Psoas muscle (tissue), 8 donors: ENCODE results near the gene NTHL1. TPM values are rescaled to one million over a fixed set of nuclear protein-coding genes. Genes with fewer than 3 reads are reported as not detected.
"Not testable (repeated sequence)": the region's sequence is repeated elsewhere in the genome, so short reads cannot be mapped to it uniquely, and the experiment has no call there.

Experiments
- ATAC-seq, 4 donors: fragments of 200-7000 bp; cut with Tn5 transposase; one replicate each; pipeline ENCODE4 v1.9.1; 2020; ENCODE audit warnings: moderate library complexity in 3 of 4, mild to moderate bottlenecking in 2 of 4
- DNase-seq, 2 donors: peaks; one replicate each; pipeline ENCODE4 v3.0.0-alpha.2; 2020
- H3K27ac ChIP-seq: fragments of 200-600 bp; one replicate; pipeline ENCODE4 v1.8.0; 2022
- H3K27me3 ChIP-seq, 3 donors: fragments of 200-600 bp in 1 of 3; one replicate each; pipeline versions ENCODE4 v1.6.1 to v1.8.0; 2013 to 2022; ENCODE audit warnings: low read length in 2 of 3, mild to moderate bottlenecking in 2 of 3, moderate library complexity in 1 of 3; ENCODE audit not compliant: insufficient read depth in 3 of 3
- H3K36me3 ChIP-seq, 2 donors: fragments of 200-600 bp in 1 of 2; one replicate each; pipeline versions ENCODE4 v1.6.1 to v1.8.0; 2013 to 2022; ENCODE audit warnings: low read depth in 1 of 2, mild to moderate bottlenecking in 1 of 2, moderate library complexity in 1 of 2; ENCODE audit not compliant: insufficient read depth in 1 of 2
- H3K4me1 ChIP-seq: fragments of 200-600 bp; one replicate; pipeline ENCODE4 v1.8.0; 2022
- H3K4me3 ChIP-seq: fragments of 200-600 bp; one replicate; pipeline ENCODE4 v1.8.0; 2022; ENCODE audit warnings: mild to moderate bottlenecking
- H3K9me3 ChIP-seq: fragments of 200-600 bp; one replicate; pipeline ENCODE4 v1.8.0; 2022
- CTCF ChIP-seq: fragments of 200-600 bp; IDR thresholded peaks from one replicate; pipeline ENCODE4 v1.8.0; 2022; ENCODE audit warnings: antibody characterized with exemption
- WGBS, 3 donors: extraction: QIAGEN DNeasy Blood & Tissue Kit; methylation state at CpG; one replicate each; pipeline versions ENCODE4 v1.1.6 to v1.1.7; 2013; 5-methylcytosine and 5-hydroxymethylcytosine counted together
- intact Hi-C, 2 donors: fragments of 100-400 bp; cut with DNase I; formaldehyde crosslinking; loops; one replicate each; pipeline versions ENCODE4 v1.11.0 to v1.14.2; 2022
- polyA plus RNA-seq, 3 donors: library from polyadenylated mRNA; stranded (reverse); fragments of 200-250 nt; gene quantifications; one replicate each; pipeline ENCODE4 v1.2.3, GENCODE V29; 2013
- total RNA-seq, 4 donors: library from RNA; stranded (reverse); fragmentation: NEBNext Ultra II Directional in 2 of 4; extraction: Animal tissue kit (Norgen Biotek cat#: 25700) in 2 of 4; gene quantifications; one replicate each; pipeline versions ENCODE4 v1.2.1 to v1.2.4, GENCODE V29; 2021 to 2023
- donor health status: healthy with polysubstance abuse.
- donor health status: DM: no; HTN: no; CAD: no; lungs with moderate emphysema.
- donor health status: Bipolar disorder and iron deficiency.
- donor health status: healthy.
- donor health status: DM: yes; HTN: yes; CAD: no.
- donor health status: DM: no; HTN: no; CAD: no.
- donor health status: DM: no; HTN: no; CAD: no.
- donor health status: DM: yes; HTN: yes; CAD: no.

The NTHL1 gene
- total and polyA plus RNA-seq, 7 donors, result 3.1 to 17.7 (median 8.0) TPM

- intact Hi-C loops, result no loop called here
- no peaks in the 10 kb centered on the region for H3K9me3 ChIP-seq
- peaks cover 0 to 7% of the 10 kb centered on the region in 2 donors for H3K36me3 ChIP-seq
- no peak for TF ChIP-seq CTCF
- 77 to 81% (median 79%) methylated on average over 44 to 47 of the region's 47 CpGs for WGBS, 3 donors
- H3K4me1 ChIP-seq, result peaks cover 18% of the 10 kb centered on the region
- DNase-seq (no peak), ATAC-seq (no peak)
- peak overlapping the region; percentile 53 for H3K4me3 ChIP-seq
- no peaks in the 10 kb centered on the region for H3K27me3 ChIP-seq
- H3K27ac ChIP-seq, result peak overlapping the region; percentile 64
These were observed 11.3 kb downstream of the NTHL1 start for GRCh38 chr16:2036200-2036966.

- H3K36me3 ChIP-seq, result peaks cover 0 to 7% of the 10 kb centered on the region in 2 donors
- peak overlapping the region; percentile 64 for H3K27ac ChIP-seq
- H3K9me3 ChIP-seq, result no peaks in the 10 kb centered on the region
- ATAC-seq (peak in 1 of 4 donors; percentile 5), DNase-seq (peak in 1 of 2 donors; percentile 76)
- intact Hi-C loops, result no loop called here
- peaks cover 12% of the 10 kb centered on the region for H3K4me1 ChIP-seq
- H3K4me3 ChIP-seq, result peak overlapping the region; percentile 53
- H3K27me3 ChIP-seq, result no peaks in the 10 kb centered on the region
- no peak for TF ChIP-seq CTCF
- WGBS, 3 donors, result 48 to 51% (median 50%) methylated on average over 30 to 34 of the region's 34 CpGs
These were observed 12.0 kb downstream of the NTHL1 start for GRCh38 chr16:2035431-2036199.

GRCh38 chr16:2034696-2035430, 12.8 kb downstream of the NTHL1 start:
- intact Hi-C loops, result no loop called here
- TF ChIP-seq CTCF, result no peak
- H3K36me3 ChIP-seq, result peaks cover 0 to 11% of the 10 kb centered on the region in 2 donors
- peak overlapping the region; percentile 53 for H3K4me3 ChIP-seq
- H3K4me1 ChIP-seq, result peaks cover 6% of the 10 kb centered on the region
- ATAC-seq (no peak), DNase-seq (no peak)
- H3K27me3 ChIP-seq, result no peaks in the 10 kb centered on the region
- no peaks in the 10 kb centered on the region for H3K9me3 ChIP-seq
- H3K27ac ChIP-seq, result peak overlapping the region; percentile 64
- 59 to 76% (median 71%) methylated on average over 13 to 16 of the region's 17 CpGs for WGBS, 3 donors

- WGBS, 3 donors, result 62 to 70% (median 67%) methylated on average over 12 to 16 of the region's 32 CpGs
- intact Hi-C loops, H3K9me3 ChIP-seq, ATAC-seq, DNase-seq, H3K27me3 ChIP-seq, H3K4me1 ChIP-seq: not testable (repeated sequence)
- Histone ChIP-seq H3K36me3 (peaks cover 0 to 12% of the 10 kb centered on the region in 2 donors), H3K27ac (peak overlapping the region; percentile 76), H3K4me3 (peak overlapping the region; percentile 66)
These were observed 13.5 kb downstream of the NTHL1 start for GRCh38 chr16:2033909-2034695.
